HG03442 (cell line): Measurements from ENCODE around the gene TJP1.
"Not testable (repeated sequence)": the region's sequence is repeated elsewhere in the genome, so short reads cannot be mapped to it uniquely, and the experiment has no call there.

Experiments used
- ATAC-seq: cut with Tn5 transposase; IDR thresholded peaks from one replicate; pipeline ENCODE4 v1.9.1; 2021; ENCODE audit warnings: mild to moderate bottlenecking, moderate library complexity; ENCODE audit not compliant: unreplicated experiment

TJP1 gene

GRCh38 chr15:29670266-29670665 lies 152.0 kb downstream of the TJP1 start:
- no peak for ATAC-seq

GRCh38 chr15:29669823-29670222 lies 152.4 kb downstream of the TJP1 start:
- ATAC-seq = no peak

- no peak for ATAC-seq
These were observed 154.1 kb downstream of the TJP1 start for GRCh38 chr15:29668120-29668602.

GRCh38 chr15:29666241-29666640 lies 156.0 kb downstream of the TJP1 start:
- ATAC-seq = no peak

- no peak for ATAC-seq
These were observed 156.7 kb downstream of the TJP1 start for GRCh38 chr15:29665444-29666003.

- ATAC-seq = no peak
These were observed 157.9 kb downstream of the TJP1 start for GRCh38 chr15:29664406-29664805.

GRCh38 chr15:29657476-29657817 lies 164.8 kb downstream of the TJP1 start:
- not testable (repeated sequence) for ATAC-seq

- ATAC-seq = no peak
These were observed 165.4 kb downstream of the TJP1 start for GRCh38 chr15:29656636-29657475.

- ATAC-seq = no peak
These were observed 169.7 kb downstream of the TJP1 start for GRCh38 chr15:29652595-29652994.

- ATAC-seq = no peak
These were observed 170.6 kb downstream of the TJP1 start for GRCh38 chr15:29651476-29652233.
